GM13976 (cell line): ENCODE data around the gene TAS2R8.

ENCODE experiments used
- DNase-seq: peaks from one replicate; pipeline ENCODE4 v3.0.0; 2012; ENCODE audit warnings: low spot score
- in situ Hi-C: fragments of 300-500 bp; cut with MboI; formaldehyde crosslinking; loops from one replicate; pipeline ENCODE4 v1.12.0; 2022; ENCODE audit warnings: low sequenced_read_pairs, mixed read lengths, inconsistent platforms; ENCODE audit not compliant: unreplicated experiment
- TF ChIP-seq, protein P1 (sequence below): IDR thresholded peaks from 2 replicates; pipeline ENCODE4 v1.5.1; 2012; ENCODE audit warnings: borderline replicate concordance, mild to moderate bottlenecking; ENCODE audit not compliant: insufficient read depth; ENCODE audit errors: extremely low read depth, missing control alignments, control extremely low read depth

Gene TAS2R8

DNA sequence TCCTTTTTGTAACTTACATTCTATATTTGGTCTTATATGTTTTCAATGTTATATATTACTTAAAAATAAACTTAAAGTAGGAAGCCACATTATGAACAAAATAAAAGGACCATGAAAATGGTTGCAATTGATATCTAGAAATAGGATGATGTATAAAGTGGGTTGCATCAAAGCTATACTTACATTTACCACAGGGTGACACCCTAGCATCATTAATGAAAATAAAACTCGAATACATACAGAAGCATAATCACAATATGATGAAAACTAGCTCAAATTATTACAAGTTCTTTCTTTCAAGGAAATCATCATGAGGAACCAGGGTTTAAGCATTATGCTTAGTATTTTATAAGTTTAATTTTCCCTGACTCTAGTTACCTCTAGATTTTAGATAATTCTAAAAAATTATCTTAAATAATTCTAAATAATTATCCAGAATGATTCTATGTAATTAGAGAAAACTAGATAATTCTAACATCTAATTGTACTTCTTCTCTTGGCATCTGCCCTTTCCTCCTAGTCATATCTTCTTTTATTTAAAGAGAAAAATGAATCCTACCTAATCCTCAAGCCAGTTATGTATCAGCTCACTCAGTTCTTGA, 35.9 kb downstream of the TAS2R8 start:
- in situ Hi-C loops, result loop anchor here (10.0 kb wide), 2 partner anchors 424 to 714 kb away; no protein-coding TSS in a partner anchor
- DNase-seq, result peak; percentile 13
- TF ChIP-seq, protein P1, sequence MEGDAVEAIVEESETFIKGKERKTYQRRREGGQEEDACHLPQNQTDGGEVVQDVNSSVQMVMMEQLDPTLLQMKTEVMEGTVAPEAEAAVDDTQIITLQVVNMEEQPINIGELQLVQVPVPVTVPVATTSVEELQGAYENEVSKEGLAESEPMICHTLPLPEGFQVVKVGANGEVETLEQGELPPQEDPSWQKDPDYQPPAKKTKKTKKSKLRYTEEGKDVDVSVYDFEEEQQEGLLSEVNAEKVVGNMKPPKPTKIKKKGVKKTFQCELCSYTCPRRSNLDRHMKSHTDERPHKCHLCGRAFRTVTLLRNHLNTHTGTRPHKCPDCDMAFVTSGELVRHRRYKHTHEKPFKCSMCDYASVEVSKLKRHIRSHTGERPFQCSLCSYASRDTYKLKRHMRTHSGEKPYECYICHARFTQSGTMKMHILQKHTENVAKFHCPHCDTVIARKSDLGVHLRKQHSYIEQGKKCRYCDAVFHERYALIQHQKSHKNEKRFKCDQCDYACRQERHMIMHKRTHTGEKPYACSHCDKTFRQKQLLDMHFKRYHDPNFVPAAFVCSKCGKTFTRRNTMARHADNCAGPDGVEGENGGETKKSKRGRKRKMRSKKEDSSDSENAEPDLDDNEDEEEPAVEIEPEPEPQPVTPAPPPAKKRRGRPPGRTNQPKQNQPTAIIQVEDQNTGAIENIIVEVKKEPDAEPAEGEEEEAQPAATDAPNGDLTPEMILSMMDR, result peak; percentile 36

- TF ChIP-seq, protein P1, result no peak
- in situ Hi-C loops, result no loop called here
- no peak for DNase-seq
Observed at GRCh38 chr12:10759657-10760056, 47.4 kb downstream of the TAS2R8 start.

DNA sequence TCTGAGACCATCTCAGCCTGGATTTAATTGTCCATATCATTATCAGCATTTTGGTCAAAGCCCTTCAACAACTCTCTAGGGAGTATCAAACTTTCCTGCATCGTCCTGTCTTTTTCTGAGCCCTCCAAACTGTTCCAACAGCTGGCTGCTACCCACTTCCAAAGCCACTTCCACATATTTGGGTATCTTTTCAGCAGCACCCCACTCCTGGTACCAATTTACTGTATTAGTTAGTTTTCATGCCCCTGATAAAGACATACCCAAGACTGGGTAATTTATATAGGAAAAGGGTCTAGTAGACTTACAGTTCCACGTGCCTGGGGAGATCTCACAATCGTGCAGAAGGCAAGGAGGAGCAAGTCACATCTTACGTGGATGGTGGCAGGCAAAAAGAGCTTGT, 50.9 kb downstream of the TAS2R8 start:
- TF ChIP-seq, protein P1, result no peak
- in situ Hi-C loops, result no loop called here
- no peak for DNase-seq
